HCT116 (cell line): Measurements from ENCODE around the gene DELE1. TPM values are rescaled to one million over a fixed set of nuclear protein-coding genes. Genes with fewer than 3 reads are reported as not detected.

Experiments used
- ATAC-seq: fragments of 200-7000 bp; cut with Tn5 transposase; 2 replicates; pipeline ENCODE4 v1.9.1; 2020; ENCODE audit warnings: mild to moderate bottlenecking, moderate library complexity
- BruUV-seq: library from RNA; stranded (reverse); fragments of 400-500 nt; replicated peaks from 2 replicates; lab custom pipeline; 2021; lab: Mats Ljungman, UMichigan
- CTCF ChIA-PET: fragments of 300-600 bp; sonication (Branson Sonifier 250); formaldehyde crosslinking; loops from one replicate; lab custom pipeline; 2021; ENCODE audit warnings: antibody characterized with exemption; lab: Charles Lee
- POLR2A ChIA-PET: fragments of 300-600, 350-600 bp; sonication (Branson Sonifier 250); formaldehyde crosslinking; loops from one replicate; lab custom pipeline; 2021; ENCODE audit warnings: antibody characterized with exemption; lab: Charles Lee
- RAD21 ChIA-PET, 2 experiments: fragments of 300-600 bp; sonication (Branson Sonifier 250); formaldehyde crosslinking; loops; one replicate each; lab custom pipeline; 2023; ENCODE audit warnings: low total read pairs in 2 of 2; ENCODE audit not compliant: uncharacterized antibody in 2 of 2, unreplicated experiment in 2 of 2, low non-redundant PET in 1 of 2; lab: Charles Lee
- DNase-seq: peaks from one replicate; pipeline ENCODE4 v3.0.0-alpha.2; 2010; ENCODE audit warnings: low read depth, low spot score
- H2AFZ ChIP-seq: fragments of 200-600 bp; shearing (Covaris generic), sonication (generic); 2 replicates; pipeline ENCODE4 v1.6.1; 2017; ENCODE audit warnings: low read depth, mixed run types, mixed read lengths, antibody characterized with exemption, low read length; ENCODE audit not compliant: poor library complexity, severe bottlenecking
- H3K27ac ChIP-seq: 2 replicates; pipeline ENCODE4 v1.5.1; 2012; ENCODE audit warnings: low read depth, low read length
- H3K27me3 ChIP-seq: fragments of 200-600 bp; sonication (generic); 2 replicates; pipeline ENCODE4 v1.6.1; 2016; ENCODE audit warnings: mixed run types, low read length, mixed read lengths; ENCODE audit not compliant: insufficient read depth
- H3K36me3 ChIP-seq, 2 experiments: fragments of 200-500 bp in 1 of 2; fragments of 200-600 bp in 1 of 2; sonication (Bioruptor generic) in 1 of 2; sonication (generic) in 1 of 2; 2 replicates each; pipeline versions ENCODE4 v1.5.1 to v1.6.1; 2014 to 2016; ENCODE audit warnings: low read length in 2 of 2, inconsistent platforms in 1 of 2, mixed read lengths in 1 of 2, mixed run types in 1 of 2; ENCODE audit not compliant: insufficient read depth in 2 of 2, control insufficient read depth in 1 of 2
- H3K4me1 ChIP-seq, 2 experiments: fragments of 200-600 bp in 1 of 2; sonication (generic) in 1 of 2; 2 replicates each; pipeline versions ENCODE4 v1.5.1 to v1.6.1; 2012 to 2017; ENCODE audit warnings: low read length in 2 of 2, inconsistent platforms in 1 of 2, mild to moderate bottlenecking in 1 of 2, mixed read lengths in 1 of 2, mixed run types in 1 of 2, moderate library complexity in 1 of 2; ENCODE audit not compliant: insufficient read depth in 2 of 2, control insufficient read depth in 1 of 2
- H3K4me2 ChIP-seq: fragments of 200-600 bp; sonication (generic); 2 replicates; pipeline ENCODE4 v1.6.1; 2017; ENCODE audit warnings: mixed run types, low read length, mixed read lengths
- H3K4me3 ChIP-seq, 2 experiments: fragments of 200-600 bp in 1 of 2; sonication (generic) in 1 of 2; replicated peaks in 1 of 2; 2 replicates each; pipeline ENCODE4 v1.5.1; 2011 to 2016; ENCODE audit warnings: low read length in 2 of 2, control low read depth in 1 of 2, low read depth in 1 of 2, mild to moderate bottlenecking in 1 of 2, mixed read lengths in 1 of 2, mixed run types in 1 of 2
- H3K79me2 ChIP-seq: fragments of 200-600 bp; sonication (generic); 2 replicates; pipeline ENCODE4 v1.6.1; 2017; ENCODE audit warnings: mild to moderate bottlenecking, mixed run types, low read length, moderate library complexity, mixed read lengths; ENCODE audit not compliant: insufficient read depth
- H3K9ac ChIP-seq: fragments of 200-600 bp; sonication (generic); 2 replicates; pipeline ENCODE4 v1.6.1; 2016; ENCODE audit warnings: low read length, mixed read lengths
- H3K9me2 ChIP-seq: fragments of 200-600 bp; sonication (generic), shearing (Covaris generic); 2 replicates; pipeline ENCODE4 v1.6.1; 2017; ENCODE audit warnings: mixed run types, mild to moderate bottlenecking, moderate library complexity; ENCODE audit not compliant: insufficient read depth
- H3K9me3 ChIP-seq, 2 experiments: fragments of 200-500 bp in 1 of 2; fragments of 200-600 bp in 1 of 2; sonication (Bioruptor generic) in 1 of 2; sonication (generic) in 1 of 2; 2 replicates each; pipeline ENCODE4 v1.6.1; 2014 to 2017; ENCODE audit warnings: low read length in 2 of 2, mixed read lengths in 2 of 2, inconsistent platforms in 1 of 2, low read depth in 1 of 2, mild to moderate bottlenecking in 1 of 2, mixed run types in 1 of 2, moderate library complexity in 1 of 2; ENCODE audit not compliant: control insufficient read depth in 1 of 2, insufficient read depth in 1 of 2
- H4K20me1 ChIP-seq: fragments of 200-600 bp; sonication (generic), shearing (Covaris generic); 2 replicates; pipeline ENCODE4 v1.6.1; 2017; ENCODE audit warnings: mixed run types, mild to moderate bottlenecking, moderate library complexity; ENCODE audit not compliant: insufficient read depth
- CBX3 ChIP-seq: IDR thresholded peaks from 2 replicates; pipeline ENCODE4 v1.6.1; 2012; ENCODE audit warnings: low read depth
- CTCF ChIP-seq, 3 experiments: fragments of 200-600 bp in 1 of 3; sonication (generic) in 1 of 3; IDR thresholded peaks in 2 of 3; conservative IDR thresholded peaks in 1 of 3; 2 replicates each; pipeline ENCODE4 v1.5.1; 2012 to 2017; ENCODE audit warnings: low read depth in 2 of 3, low read length in 2 of 3, antibody characterized with exemption in 1 of 3, borderline replicate concordance in 1 of 3, control low read depth in 1 of 3, mild to moderate bottlenecking in 1 of 3, mixed read lengths in 1 of 3, mixed run types in 1 of 3, moderate library complexity in 1 of 3; ENCODE audit not compliant: insufficient read depth in 1 of 3
- EGR1 ChIP-seq: IDR thresholded peaks from 2 replicates; pipeline ENCODE4 v1.6.1; 2012; ENCODE audit warnings: low read depth
- ELF1 ChIP-seq: IDR thresholded peaks from 2 replicates; pipeline ENCODE4 v1.6.1; 2012; ENCODE audit warnings: low read depth, borderline replicate concordance
- EZH2 ChIP-seq: fragments of 200-600 bp; sonication (generic); IDR thresholded peaks from 2 replicates; pipeline ENCODE4 v1.6.1; 2017; ENCODE audit warnings: antibody characterized with exemption, mixed run types
- EZH2phosphoT487 ChIP-seq: fragments of 200-600 bp; IDR thresholded peaks from 2 replicates; pipeline ENCODE4 v1.6.1; 2018; ENCODE audit warnings: antibody characterized with exemption, borderline replicate concordance
- MAX ChIP-seq: IDR thresholded peaks from 2 replicates; pipeline ENCODE4 v1.6.1; 2012
- POLR2A ChIP-seq: IDR thresholded peaks from 2 replicates; pipeline ENCODE4 v1.7.0; 2011; ENCODE audit warnings: borderline replicate concordance; ENCODE audit not compliant: insufficient read depth, insufficient read length; ENCODE audit errors: extremely low read depth
- POLR2AphosphoS5 ChIP-seq: IDR thresholded peaks from 2 replicates; pipeline ENCODE4 v1.6.1; 2011; ENCODE audit warnings: mild to moderate bottlenecking, low read depth, low read length, moderate library complexity
- SP1 ChIP-seq: IDR thresholded peaks from 2 replicates; pipeline ENCODE4 v1.6.1; 2012; ENCODE audit warnings: low read depth
- SRF ChIP-seq: IDR thresholded peaks from 2 replicates; pipeline ENCODE4 v1.6.1; 2012; ENCODE audit warnings: low read depth
- TCF7L2 ChIP-seq: IDR thresholded peaks from 2 replicates; pipeline ENCODE4 v1.7.0; 2011; ENCODE audit warnings: borderline replicate concordance, inconsistent platforms; ENCODE audit not compliant: insufficient read depth, insufficient read length; ENCODE audit errors: extremely low read depth
- ZBTB33 ChIP-seq: IDR thresholded peaks from 2 replicates; pipeline ENCODE4 v1.6.1; 2011; ENCODE audit warnings: mild to moderate bottlenecking, low read length, moderate library complexity; ENCODE audit not compliant: insufficient replicate concordance; ENCODE audit errors: extremely low read depth
- intact Hi-C: fragments of 100-400 bp; cut with micrococcal nuclease; formaldehyde crosslinking; loops from 2 replicates; pipeline ENCODE4 v1.10.0; 2022
- total RNA-seq: library from RNA; stranded (reverse); gene quantifications from one replicate; pipeline ENCODE4 v1.2.1, GENCODE V29; 2021; ENCODE audit not compliant: unreplicated experiment

Gene DELE1
- total RNA-seq, 1 experiment from 2014 or later: 74.1 TPM

- H3K27me3 ChIP-seq: no peaks in the 10 kb centered on the region
- H2AFZ ChIP-seq: no peak overlapping the region
- H3K27ac ChIP-seq: no peak overlapping the region
- BruUV-seq: no TSS peak
- RAD21 ChIA-PET: no interaction called here
- H3K4me1 ChIP-seq: peaks cover 6 to 16% of the 10 kb centered on the region in 2 experiments
- no peaks in the 10 kb centered on the region for H3K9me2 ChIP-seq
- H3K4me3 ChIP-seq: no peak overlapping the region
- DNase-seq (no peak), ATAC-seq (no peak)
- POLR2A ChIA-PET: no interaction called here
- H3K4me2 ChIP-seq: no peak overlapping the region
- H3K9me3 ChIP-seq: no peaks in the 10 kb centered on the region
- intact Hi-C loops: no loop called here
- CTCF ChIA-PET: no interaction called here
- H4K20me1 ChIP-seq: no peaks in the 10 kb centered on the region
- TF ChIP-seq ZBTB33: no peak
- TF ChIP-seq EGR1: no peak
- TF ChIP-seq MAX: no peak
- TF ChIP-seq POLR2A: no peak
- TF ChIP-seq SP1: no peak
- no peak for TF ChIP-seq ELF1
- no peak for TF ChIP-seq TCF7L2
- TF ChIP-seq CTCF (IDR thresholded peaks at IDR 0.05 in 2 of 3, conservative IDR thresholded peaks at IDR 0.05 in 1 of 3; ENCODE audit: borderline replicate concordance in 1 of 3, insufficient read depth in 1 of 3, low read depth in 2 of 3, low read length in 2 of 3): no peak
- TF ChIP-seq EZH2phosphoT487: no peak
- no peak for TF ChIP-seq POLR2AphosphoS5
- no peak for TF ChIP-seq EZH2
- TF ChIP-seq CBX3: no peak
- TF ChIP-seq SRF: no peak
- H3K36me3 ChIP-seq: no peaks in the 10 kb centered on the region
- H3K9ac ChIP-seq: no peak overlapping the region
- peaks cover 22% of the 10 kb centered on the region for H3K79me2 ChIP-seq
These were observed 42.7 kb downstream of the DELE1 start for GRCh38 chr5:141966275-141966962.
